Left kidney (tissue), 2 donors: Measurements from ENCODE around the gene TTC21B. TPM values are rescaled to one million over a fixed set of nuclear protein-coding genes. Genes with fewer than 3 reads are reported as not detected.

Experiments used
- DNase-seq: peaks from one replicate; pipeline ENCODE4 v3.0.0-alpha.2; 2013
- polyA plus RNA-seq: library from polyadenylated mRNA; unstranded; fragments of 120-200 nt; gene quantifications from one replicate; pipeline ENCODE4 v1.2.1, GENCODE V29; 2013; ENCODE audit not compliant: insufficient read length

Gene TTC21B
- polyA plus RNA-seq, 1 donor: 40.4 TPM

DNA sequence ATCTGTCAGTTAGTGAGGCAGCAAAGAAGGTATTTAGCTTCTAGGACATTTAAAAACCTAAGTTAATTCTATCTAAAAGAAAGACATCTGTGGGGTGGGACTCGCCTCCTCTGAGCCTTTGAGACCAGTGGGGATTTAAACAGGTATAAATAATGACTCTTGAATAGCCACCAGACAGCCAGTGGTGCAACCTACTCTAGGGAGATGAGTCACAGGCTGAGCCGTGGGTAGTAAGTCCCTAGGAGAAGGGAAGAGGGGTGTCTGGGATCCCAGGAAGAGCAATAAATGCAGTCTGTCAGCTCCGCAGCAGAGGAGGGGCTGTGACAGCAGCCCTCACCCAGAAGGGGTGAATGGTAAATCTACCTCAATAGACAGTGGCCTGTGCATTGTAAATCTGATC lies 116.5 kb downstream of the TTC21B start:
- no peak for DNase-seq

DNA sequence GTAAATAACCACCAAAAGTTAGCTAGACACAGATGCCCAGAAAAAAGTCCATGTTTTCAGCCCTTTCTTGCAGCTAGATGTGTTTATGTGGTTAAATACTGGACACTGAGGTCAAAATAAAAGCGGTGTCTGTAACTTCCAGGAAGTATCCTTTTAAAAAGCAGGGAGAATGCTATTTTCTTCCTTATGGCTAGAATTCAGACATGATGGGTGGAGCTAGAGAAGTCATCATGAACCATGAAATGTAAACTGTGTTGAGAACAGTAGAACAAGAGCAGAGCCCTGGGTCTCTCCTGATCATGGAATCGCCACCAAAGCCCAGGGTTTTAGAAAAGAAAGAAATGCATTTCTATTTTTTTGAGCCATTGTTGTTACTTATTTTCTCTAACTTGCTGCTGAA lies 118.2 kb downstream of the TTC21B start:
- no peak for DNase-seq

DNA sequence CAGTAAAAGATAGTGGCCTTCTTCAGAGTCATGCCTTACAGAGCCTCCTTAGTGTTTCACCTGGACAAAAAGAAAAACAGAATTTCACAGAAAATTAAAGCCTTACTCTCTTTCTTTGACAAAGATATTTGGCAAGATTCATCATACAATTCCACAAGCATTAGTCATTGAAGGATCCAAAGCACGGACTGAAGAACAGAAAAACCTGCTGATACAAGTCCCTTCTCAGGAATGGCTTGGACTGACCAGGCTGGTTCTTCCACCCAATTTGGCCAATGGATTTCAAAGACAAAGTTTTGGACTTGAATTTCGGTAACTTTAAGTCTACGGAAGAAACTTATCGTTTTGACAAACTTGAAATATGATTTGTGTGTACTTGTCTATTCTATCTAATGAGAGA lies 120.4 kb downstream of the TTC21B start:
- no peak for DNase-seq

DNA sequence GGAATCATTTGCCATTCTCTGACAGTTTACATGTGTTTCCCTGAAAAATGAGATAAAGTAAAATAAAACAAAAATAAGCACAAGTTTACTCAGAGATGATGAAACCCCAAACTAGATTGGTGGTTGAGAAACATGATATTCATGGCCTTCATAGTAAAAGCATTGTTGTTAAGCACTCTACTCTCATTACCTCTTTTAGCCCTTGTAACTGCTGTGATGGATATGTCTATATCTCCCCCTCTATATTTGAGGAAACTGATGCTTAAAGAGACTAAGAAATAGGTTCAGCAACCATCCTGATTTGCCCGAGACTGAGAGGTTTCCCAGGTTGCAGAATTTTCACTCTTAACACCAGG lies 125.7 kb downstream of the TTC21B start:
- DNase-seq: no peak

DNA sequence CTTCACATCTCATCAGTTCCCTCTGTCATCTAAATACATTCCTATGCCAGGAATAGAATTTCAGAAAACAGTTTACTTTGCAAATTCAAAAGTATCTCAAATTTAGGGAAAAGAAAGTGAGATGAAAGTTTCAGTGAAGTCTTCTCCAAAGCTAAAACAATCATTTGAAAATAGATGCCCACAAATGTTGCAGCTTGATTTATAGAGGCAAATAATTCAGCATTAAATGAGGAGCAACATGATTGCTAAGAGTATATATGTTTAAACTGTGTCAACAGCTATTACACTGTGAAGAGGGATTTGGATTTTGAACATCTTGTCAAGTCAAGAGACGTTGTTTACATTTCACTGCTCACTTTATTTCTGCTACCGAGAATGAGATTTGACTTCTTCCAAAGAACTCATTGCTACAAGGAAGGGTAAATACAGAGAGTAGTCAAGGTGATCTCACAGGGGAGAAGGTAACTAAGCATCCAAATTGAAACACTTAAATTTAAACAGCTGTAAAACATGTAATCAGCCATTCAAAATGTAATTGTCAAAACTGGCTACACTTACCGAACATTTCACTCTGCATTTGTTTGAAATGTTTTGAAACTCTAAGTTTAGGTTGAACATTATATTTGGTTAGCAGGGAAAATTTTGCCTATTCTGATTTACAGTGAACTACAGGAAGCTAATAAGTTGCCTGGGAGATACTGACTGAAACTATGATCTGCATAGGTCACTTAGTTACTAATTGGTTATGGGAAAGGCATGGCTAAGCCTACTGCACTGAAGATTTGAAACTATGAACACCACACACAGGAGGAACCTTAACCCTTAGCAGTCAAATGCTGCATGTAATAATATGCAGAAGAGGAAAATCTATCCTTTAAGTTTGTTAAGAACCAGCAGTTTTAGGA lies 126.3 kb downstream of the TTC21B start:
- DNase-seq: no peak

DNA sequence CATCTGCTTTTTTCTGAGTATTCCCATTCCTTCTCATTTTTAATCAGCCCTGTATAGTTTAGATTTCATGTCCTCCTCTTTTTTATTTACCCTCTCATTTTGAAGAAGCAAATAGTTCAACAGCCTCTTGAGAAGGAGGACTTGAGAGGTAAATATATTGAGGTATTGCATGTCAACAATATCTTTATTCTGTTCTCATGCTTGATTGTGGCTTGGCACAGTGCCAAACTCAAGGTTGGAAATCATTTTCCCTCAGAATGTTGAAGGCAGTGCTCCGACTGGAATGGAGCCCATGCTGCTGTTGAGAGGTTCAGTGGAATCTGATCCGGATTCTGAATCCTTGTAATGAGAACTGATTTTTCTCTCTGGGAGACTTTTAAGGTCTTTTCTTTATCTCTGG lies 128.5 kb downstream of the TTC21B start:
- peak; percentile 18 for DNase-seq

Other genes starting within 250 kb of the TTC21B start
- gene GALNT3, start 159.5 kb downstream of the TTC21B start, polyA plus RNA-seq: 20.2 TPM
- gene SCN1A, start 174.2 kb upstream of the TTC21B start, polyA plus RNA-seq: 0.13 TPM